BLaER1 (cell line): Measurements from ENCODE around the gene CNPPD1.

Source experiments
- H3K27ac ChIP-seq: shearing (Covaris generic); formaldehyde crosslinking; 2 replicates; pipeline ENCODE4 v1.8.1; 2022
- H3K27me3 ChIP-seq: shearing (Covaris generic); formaldehyde crosslinking; 2 replicates; pipeline ENCODE4 v1.8.1; 2022
- H3K36me3 ChIP-seq: shearing (Covaris generic); formaldehyde crosslinking; 2 replicates; pipeline ENCODE4 v1.8.1; 2022
- H3K4me1 ChIP-seq: shearing (Covaris generic); formaldehyde crosslinking; 2 replicates; pipeline ENCODE4 v1.8.1; 2022
- H3K4me2 ChIP-seq: shearing (Covaris generic); formaldehyde crosslinking; 2 replicates; pipeline ENCODE4 v1.8.1; 2022
- H3K4me3 ChIP-seq: shearing (Covaris generic); formaldehyde crosslinking; 2 replicates; pipeline ENCODE4 v1.8.1; 2022
- H3K9ac ChIP-seq: shearing (Covaris generic); formaldehyde crosslinking; 2 replicates; pipeline ENCODE4 v1.8.1; 2022
- H3K9me3 ChIP-seq: shearing (Covaris generic); formaldehyde crosslinking; 2 replicates; pipeline ENCODE4 v1.8.1; 2022
- H4K20me1 ChIP-seq: shearing (Covaris generic); formaldehyde crosslinking; 2 replicates; pipeline ENCODE4 v1.8.1; 2022
- Cebpa-rat ChIP-seq: shearing (Covaris generic); IDR thresholded peaks from 2 replicates; pipeline ENCODE4 v1.8.1; 2022

The CNPPD1 gene

GRCh38 chr2:219131744-219132143, 45.0 kb downstream of the CNPPD1 start:
- no peak overlapping the region for H3K4me3 ChIP-seq
- H4K20me1 ChIP-seq, result peaks cover 35% of the 10 kb centered on the region
- H3K4me2 ChIP-seq, result no peak overlapping the region
- no peaks in the 10 kb centered on the region for H3K27me3 ChIP-seq
- peaks cover 5% of the 10 kb centered on the region; the same call in 1 of the 2 replicates for H3K36me3 ChIP-seq
- no peaks in the 10 kb centered on the region for H3K9me3 ChIP-seq
- no peak overlapping the region for H3K9ac ChIP-seq
- TF ChIP-seq Cebpa-rat, result no peak
- no peak overlapping the region for H3K27ac ChIP-seq
- peaks cover 8% of the 10 kb centered on the region for H3K4me1 ChIP-seq

GRCh38 chr2:219131327-219131726, 45.4 kb downstream of the CNPPD1 start:
- Histone ChIP-seq H3K4me1 (peaks cover 5% of the 10 kb centered on the region), H3K4me2 (no peak overlapping the region), H4K20me1 (peaks cover 36% of the 10 kb centered on the region), H3K36me3 (peaks cover 5% of the 10 kb centered on the region; the same call in 1 of the 2 replicates), H3K27ac (no peak overlapping the region), H3K4me3 (no peak overlapping the region), H3K9me3 (no peaks in the 10 kb centered on the region), H3K27me3 (no peaks in the 10 kb centered on the region), H3K9ac (no peak overlapping the region)
- TF ChIP-seq Cebpa-rat, result no peak

- H3K4me1 ChIP-seq, result no peaks in the 10 kb centered on the region
- H3K4me2 ChIP-seq, result no peak overlapping the region
- no peaks in the 10 kb centered on the region for H3K27me3 ChIP-seq
- TF ChIP-seq Cebpa-rat, result no peak
- H3K36me3 ChIP-seq, result peaks cover 5% of the 10 kb centered on the region; the same call in 1 of the 2 replicates
- H3K9ac ChIP-seq, result no peak overlapping the region
- no peak overlapping the region for H3K4me3 ChIP-seq
- peaks cover 49% of the 10 kb centered on the region for H4K20me1 ChIP-seq
- no peak overlapping the region for H3K27ac ChIP-seq
- H3K9me3 ChIP-seq, result no peaks in the 10 kb centered on the region
Observed at GRCh38 chr2:219129589-219129988, 47.1 kb downstream of the CNPPD1 start.

- Histone ChIP-seq H3K4me2 (no peak overlapping the region), H4K20me1 (peaks cover 49% of the 10 kb centered on the region), H3K27me3 (no peaks in the 10 kb centered on the region), H3K36me3 (peaks cover 5% of the 10 kb centered on the region; the same call in 1 of the 2 replicates), H3K9ac (no peak overlapping the region), H3K27ac (no peak overlapping the region), H3K4me1 (no peaks in the 10 kb centered on the region), H3K4me3 (no peak overlapping the region), H3K9me3 (no peaks in the 10 kb centered on the region)
- TF ChIP-seq Cebpa-rat, result no peak
Observed at GRCh38 chr2:219128396-219128795, 48.3 kb downstream of the CNPPD1 start.

GRCh38 chr2:219127037-219127635, 49.6 kb downstream of the CNPPD1 start:
- no peak overlapping the region for H3K27ac ChIP-seq
- H3K4me3 ChIP-seq, result no peak overlapping the region
- peaks cover 38% of the 10 kb centered on the region for H4K20me1 ChIP-seq
- H3K4me2 ChIP-seq, result no peak overlapping the region
- TF ChIP-seq Cebpa-rat, result no peak
- no peaks in the 10 kb centered on the region for H3K4me1 ChIP-seq
- H3K9ac ChIP-seq, result no peak overlapping the region
- no peaks in the 10 kb centered on the region for H3K27me3 ChIP-seq
- no peaks in the 10 kb centered on the region for H3K9me3 ChIP-seq
- peaks cover 5% of the 10 kb centered on the region; the same call in 1 of the 2 replicates for H3K36me3 ChIP-seq

GRCh38 chr2:219126555-219126954, 50.2 kb downstream of the CNPPD1 start:
- no peak overlapping the region for H3K4me3 ChIP-seq
- no peaks in the 10 kb centered on the region for H3K9me3 ChIP-seq
- no peak for TF ChIP-seq Cebpa-rat
- H3K36me3 ChIP-seq, result peaks cover 5% of the 10 kb centered on the region; the same call in 1 of the 2 replicates
- H3K27ac ChIP-seq, result no peak overlapping the region
- no peaks in the 10 kb centered on the region for H3K4me1 ChIP-seq
- no peak overlapping the region for H3K9ac ChIP-seq
- H3K27me3 ChIP-seq, result no peaks in the 10 kb centered on the region
- peaks cover 37% of the 10 kb centered on the region for H4K20me1 ChIP-seq
- H3K4me2 ChIP-seq, result no peak overlapping the region

GRCh38 chr2:219125886-219126270, 50.8 kb downstream of the CNPPD1 start:
- peaks cover 43% of the 10 kb centered on the region for H4K20me1 ChIP-seq
- TF ChIP-seq Cebpa-rat, result no peak
- no peak overlapping the region for H3K4me3 ChIP-seq
- H3K27ac ChIP-seq, result no peak overlapping the region
- H3K4me1 ChIP-seq, result no peaks in the 10 kb centered on the region
- H3K9me3 ChIP-seq, result no peaks in the 10 kb centered on the region
- H3K27me3 ChIP-seq, result no peaks in the 10 kb centered on the region
- no peak overlapping the region for H3K9ac ChIP-seq
- H3K4me2 ChIP-seq, result no peak overlapping the region
- H3K36me3 ChIP-seq, result peaks cover 4% of the 10 kb centered on the region; the same call in 1 of the 2 replicates

GRCh38 chr2:219125225-219125885, 51.4 kb downstream of the CNPPD1 start:
- Histone ChIP-seq H4K20me1 (peaks cover 48% of the 10 kb centered on the region), H3K4me1 (no peaks in the 10 kb centered on the region), H3K9me3 (no peaks in the 10 kb centered on the region), H3K27me3 (no peaks in the 10 kb centered on the region), H3K4me2 (no peak overlapping the region), H3K36me3 (no peaks in the 10 kb centered on the region), H3K9ac (no peak overlapping the region), H3K27ac (no peak overlapping the region), H3K4me3 (no peak overlapping the region)
- TF ChIP-seq Cebpa-rat, result no peak

GRCh38 chr2:219124381-219125110, 52.2 kb downstream of the CNPPD1 start:
- no peak overlapping the region for H3K9ac ChIP-seq
- no peak for TF ChIP-seq Cebpa-rat
- no peak overlapping the region for H3K4me2 ChIP-seq
- no peak overlapping the region for H3K4me3 ChIP-seq
- H3K36me3 ChIP-seq, result no peaks in the 10 kb centered on the region
- peaks cover 56% of the 10 kb centered on the region for H4K20me1 ChIP-seq
- no peaks in the 10 kb centered on the region for H3K4me1 ChIP-seq
- no peaks in the 10 kb centered on the region for H3K9me3 ChIP-seq
- H3K27ac ChIP-seq, result no peak overlapping the region
- no peaks in the 10 kb centered on the region for H3K27me3 ChIP-seq
